Ovary (tissue), 3 donors: Measurements from ENCODE around the gene CADPS2.

Experiments used
- CTCF ChIP-seq, 3 donors: fragments of 450-650 bp in 2 of 3; fragments of 200-600 bp in 1 of 3; IDR thresholded peaks; one replicate each; pipeline versions ENCODE4 v1.5.1 to v1.8.0; 2016 to 2022; ENCODE audit warnings: antibody characterized with exemption in 3 of 3, mild to moderate bottlenecking in 1 of 3
- EP300 ChIP-seq: sonication (generic); formaldehyde crosslinking; IDR thresholded peaks from one replicate; pipeline ENCODE4 v1.6.1; 2017; ENCODE audit warnings: antibody characterized with exemption
- POLR2A ChIP-seq: fragments of 450-650 bp; IDR thresholded peaks from one replicate; pipeline ENCODE4 v1.6.1; 2017; ENCODE audit warnings: antibody characterized with exemption, mild to moderate bottlenecking, moderate library complexity
- donor health status: DM: no; HTN: no; CAD: no.

GRCh38 chr7:122463631-122464030 lies 422.6 kb downstream of the CADPS2 start:
- TF ChIP-seq EP300 (no peak), CTCF (IDR thresholded peaks at IDR 0.05) (no peak), POLR2A (no peak)
